Ammon's horn (tissue), 1 donor: ENCODE measurements around the gene SPTB.
A peak's percentile ranks its signal among the peaks of the same experiment; 100 is the strongest.

Experiments
- DNase-seq: peaks from one replicate; pipeline ENCODE4 v3.0.0-alpha.2; 2016; ENCODE audit warnings: low spot score

Gene SPTB

DNA sequence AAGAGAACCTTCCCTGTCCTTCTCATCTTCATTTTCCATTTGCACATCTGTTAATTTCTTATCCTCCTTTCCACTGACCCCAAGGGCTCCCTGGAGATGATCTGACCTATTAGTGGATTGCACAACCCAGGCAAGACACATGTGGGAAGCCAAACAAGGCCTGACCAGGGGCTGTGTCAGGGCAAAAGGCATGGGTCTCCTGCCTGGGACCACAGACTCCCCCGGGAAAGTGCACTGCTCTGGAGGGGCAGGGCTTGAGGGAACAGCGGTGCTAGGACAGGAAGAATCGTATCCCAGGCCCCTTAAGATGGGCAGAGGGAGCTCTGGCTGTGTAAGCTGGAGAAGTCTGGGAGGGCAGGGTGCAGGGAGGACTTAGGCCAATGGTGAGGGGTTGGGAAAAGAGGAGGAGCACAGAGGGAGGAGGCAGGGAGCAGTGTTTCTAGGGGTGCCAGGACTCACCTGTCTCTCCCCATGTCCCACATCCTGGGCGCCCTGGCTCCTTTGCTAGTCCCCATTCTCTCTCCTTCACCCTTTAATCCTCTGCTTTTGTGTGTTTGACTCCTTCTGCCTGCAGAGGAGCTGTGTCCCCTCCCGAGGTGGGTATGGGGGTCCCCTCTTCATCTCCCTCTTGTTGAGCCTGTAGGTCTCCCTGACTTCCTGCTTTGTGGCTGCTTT lies 150.2 kb downstream of the SPTB start:
- no peak for DNase-seq

DNA sequence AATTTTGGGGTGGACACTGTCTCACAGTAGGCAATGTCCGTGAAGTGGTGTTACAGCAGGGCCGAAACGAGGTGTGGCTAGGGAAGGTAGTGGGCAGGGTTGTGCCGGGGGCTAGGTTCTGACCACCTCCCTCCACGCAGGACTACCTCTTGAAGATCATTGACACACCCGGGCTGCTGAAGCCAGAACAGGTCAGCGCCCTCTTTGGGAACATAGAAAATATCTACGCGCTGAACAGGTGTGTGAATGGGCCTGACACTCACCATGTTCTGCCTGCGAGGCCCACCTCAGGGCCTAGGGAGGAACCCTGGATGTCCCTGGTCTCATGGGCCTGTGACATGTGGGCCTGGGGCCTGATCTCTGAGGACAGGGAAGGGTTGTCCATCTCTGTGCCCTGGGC lies 150.9 kb downstream of the SPTB start:
- no peak for DNase-seq

DNA sequence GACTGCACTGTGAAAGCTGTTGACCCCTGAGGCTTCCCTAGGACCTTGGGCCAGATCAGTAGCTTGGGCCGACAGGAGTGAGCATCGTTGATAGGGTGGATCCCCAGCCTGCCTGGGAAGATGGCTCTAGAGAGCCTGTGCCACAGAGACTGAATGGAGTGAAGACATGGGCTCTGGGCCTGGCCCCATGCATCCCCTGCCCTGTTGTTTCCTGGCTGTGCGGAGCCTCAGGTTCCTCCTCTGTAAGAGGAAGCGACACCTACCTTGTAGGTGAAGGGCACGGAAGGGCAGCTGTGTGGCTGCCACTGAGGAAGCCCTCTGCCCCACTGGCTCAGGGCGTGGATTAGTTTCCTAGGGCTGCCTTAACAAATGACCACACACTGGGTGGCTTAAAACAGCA lies 151.6 kb downstream of the SPTB start:
- DNase-seq: no peak

DNA sequence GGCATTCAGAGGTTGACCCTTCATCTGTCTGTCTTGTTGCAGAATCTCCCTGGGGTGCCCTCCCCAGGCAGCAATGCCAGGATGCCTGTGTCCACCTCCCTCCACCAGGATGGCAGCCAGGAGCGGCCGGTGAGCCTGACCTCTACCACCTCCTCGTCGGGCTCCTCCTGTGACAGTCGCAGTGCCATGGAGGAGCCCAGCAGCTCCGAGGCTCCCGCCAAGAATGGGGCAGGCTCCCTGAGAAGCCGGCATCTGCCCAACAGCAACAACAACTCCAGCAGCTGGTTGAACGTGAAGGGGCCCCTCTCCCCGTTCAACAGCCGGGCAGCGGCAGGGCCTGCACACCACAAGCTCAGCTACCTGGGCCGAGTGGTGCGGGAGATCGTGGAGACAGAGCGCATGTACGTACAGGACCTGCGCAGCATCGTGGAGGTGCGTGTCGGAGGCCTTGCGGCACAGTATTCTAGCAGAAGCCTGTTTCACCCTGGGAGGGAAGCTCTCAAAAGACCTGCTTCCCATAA lies 152.1 kb downstream of the SPTB start:
- no peak for DNase-seq

DNA sequence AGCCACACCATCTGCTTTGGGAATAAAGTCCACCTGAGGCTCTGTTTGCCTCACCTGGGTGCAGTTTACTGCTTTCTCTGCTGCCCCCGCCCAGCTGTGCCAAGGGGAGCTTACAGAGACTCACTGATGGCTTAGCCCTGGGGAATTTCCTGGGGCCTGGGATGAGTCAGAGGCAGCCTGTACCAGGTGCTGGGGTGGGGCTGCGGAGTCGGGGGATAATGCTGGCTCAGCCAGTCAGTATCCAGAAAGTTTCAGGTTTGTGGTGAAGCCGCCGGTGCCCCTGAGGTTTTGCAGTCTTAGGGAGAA lies 153.2 kb downstream of the SPTB start:
- DNase-seq: no peak

DNA sequence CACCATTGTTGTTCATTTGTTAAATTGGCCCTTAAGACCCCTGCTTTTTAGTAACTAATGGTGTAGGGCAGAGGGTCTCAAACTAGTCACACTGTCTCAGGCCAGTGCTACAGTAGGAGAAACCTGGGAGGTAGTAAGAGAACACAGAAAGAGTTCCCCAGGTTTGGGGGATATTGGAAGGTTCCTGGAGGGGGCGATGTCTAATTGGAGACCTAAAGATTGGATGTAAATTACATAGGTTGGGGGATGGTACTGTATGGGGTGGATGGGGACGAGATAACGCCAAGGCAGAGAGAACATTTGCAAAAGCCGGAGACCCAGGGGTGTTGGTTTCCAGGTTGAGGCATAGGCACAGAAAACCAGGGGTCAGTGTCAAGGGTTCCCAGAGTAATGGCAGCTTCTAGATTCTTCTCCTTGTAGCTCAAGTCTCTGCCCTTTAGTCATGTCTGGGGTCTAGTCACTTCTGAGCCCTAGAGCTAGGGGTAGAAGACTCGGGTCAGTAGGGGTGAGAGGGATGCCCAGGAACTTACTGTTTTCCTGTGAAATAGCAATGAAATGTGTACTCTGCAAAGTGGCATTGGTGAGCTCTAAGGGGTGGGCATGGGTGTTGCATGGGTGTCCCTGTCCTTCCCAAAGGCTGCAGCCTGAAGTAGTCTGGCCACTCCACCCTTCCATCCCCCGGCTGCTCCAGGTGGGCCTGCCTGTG lies 153.7 kb downstream of the SPTB start:
- no peak for DNase-seq

DNA sequence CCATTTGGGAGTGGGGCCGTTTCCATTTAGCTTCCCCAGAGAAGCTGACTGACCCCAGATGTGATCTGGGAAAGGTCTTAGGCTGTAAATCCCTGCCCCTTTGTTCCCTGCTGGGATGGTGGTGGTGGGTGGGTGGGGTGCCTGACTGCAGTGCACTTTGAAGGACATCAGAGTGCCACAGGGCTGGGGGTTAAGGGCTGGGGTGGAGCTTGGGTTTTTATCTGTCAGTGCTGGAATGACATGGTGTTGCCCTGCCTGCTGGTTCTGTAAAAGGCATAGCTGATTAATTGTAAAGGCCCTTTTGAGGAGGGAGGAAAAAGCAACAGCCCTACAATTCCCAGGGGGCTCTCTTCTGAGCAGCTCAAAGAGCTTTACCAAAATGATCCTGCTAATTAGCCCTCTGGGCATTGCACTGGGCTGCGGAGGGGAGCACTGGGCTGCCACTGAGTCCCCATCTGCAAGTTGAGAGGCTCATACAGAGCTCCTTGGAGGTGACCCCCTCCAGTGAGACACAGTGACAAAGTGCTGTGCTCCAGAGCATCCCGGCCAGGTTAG lies 154.4 kb downstream of the SPTB start:
- DNase-seq: no peak

DNA sequence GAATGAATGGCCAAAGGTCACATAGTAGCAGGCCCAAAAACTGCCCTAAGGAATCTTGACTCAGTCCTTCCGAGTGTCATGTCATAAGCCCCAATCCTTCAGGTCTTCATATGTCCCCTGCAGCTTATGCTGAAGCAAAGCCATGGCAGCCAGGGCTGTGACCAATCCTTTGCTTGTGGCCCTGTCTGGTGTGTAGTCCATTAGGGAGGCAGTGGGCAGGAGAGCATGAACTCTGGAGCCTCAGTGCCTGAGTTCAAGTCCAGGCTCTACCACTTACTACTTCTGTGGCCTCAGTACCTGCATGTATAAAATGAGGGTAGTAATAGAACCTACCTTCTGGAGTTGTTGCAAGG lies 155.2 kb downstream of the SPTB start:
- no peak for DNase-seq

DNA sequence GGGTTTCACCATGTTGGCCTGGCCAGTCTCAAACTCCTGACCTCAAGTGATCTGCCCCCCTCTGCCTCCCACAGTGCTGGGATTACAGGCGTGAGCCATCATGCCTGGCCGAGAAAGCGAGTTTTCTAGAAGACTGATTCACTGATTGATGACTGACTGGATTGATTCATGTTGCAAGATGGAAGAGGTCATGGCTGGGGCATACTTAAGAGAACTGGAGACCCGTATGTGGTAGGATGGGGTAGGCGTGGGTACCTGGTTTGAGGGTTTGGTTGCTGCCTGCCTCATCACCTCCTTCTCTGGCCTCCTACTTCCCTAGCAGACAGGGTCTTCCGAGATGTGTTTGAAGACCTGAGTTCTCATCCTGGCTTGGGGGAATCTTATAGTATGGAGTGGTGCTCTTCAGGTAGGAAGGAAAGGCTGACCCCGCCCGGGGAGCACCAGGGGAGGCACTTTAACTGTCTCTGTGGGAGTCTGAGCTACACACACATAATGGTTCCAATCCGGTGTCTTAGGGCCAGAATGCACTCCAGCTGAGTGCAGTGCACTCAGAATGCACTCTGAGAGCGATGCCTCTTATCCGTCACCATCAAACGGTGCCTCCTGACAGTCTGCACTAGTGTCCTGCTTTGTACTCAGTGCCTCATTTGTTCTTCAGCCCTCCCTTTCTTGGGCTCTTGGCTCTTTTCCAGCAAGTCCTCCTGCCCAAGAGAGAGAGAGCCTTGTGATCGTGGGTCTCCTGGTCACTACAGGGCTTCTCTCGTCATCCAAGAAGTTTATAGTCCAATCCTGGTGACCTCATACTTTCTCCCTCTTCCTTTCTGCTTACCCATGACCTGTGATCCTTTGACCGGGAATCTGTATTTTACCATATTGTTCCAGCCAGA lies 155.8 kb downstream of the SPTB start:
- peak; percentile 69 for DNase-seq

DNA sequence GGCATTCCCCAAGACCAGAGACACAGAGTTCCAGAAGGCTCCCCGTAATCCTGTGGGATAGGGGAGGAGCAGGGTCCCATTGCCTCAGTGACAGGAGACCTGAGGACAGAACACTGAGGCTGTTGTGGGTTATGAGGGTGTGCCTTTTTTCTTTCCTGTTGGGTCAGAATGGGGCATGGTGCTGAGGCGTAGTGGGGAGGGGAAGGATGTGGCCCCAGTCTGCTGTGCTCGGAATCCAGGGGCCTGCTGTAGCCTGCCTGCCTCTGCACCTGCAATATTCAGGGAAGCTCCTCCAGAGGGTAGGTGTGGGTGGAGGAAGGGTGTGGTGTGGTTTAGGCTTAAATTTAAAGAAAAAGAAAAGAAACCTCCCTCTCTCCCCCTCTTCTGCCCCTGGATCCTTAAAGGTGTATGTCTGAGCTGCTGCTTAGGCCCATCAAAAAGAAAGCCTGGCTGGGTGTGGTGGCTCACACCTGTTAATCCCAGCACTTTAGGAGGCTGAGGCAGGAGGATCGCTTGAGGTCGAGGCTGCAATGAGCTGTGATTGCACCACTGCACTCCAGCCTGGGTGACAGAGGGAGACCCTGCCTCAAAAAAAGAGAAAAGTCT lies 156.8 kb downstream of the SPTB start:
- DNase-seq: no peak

DNA sequence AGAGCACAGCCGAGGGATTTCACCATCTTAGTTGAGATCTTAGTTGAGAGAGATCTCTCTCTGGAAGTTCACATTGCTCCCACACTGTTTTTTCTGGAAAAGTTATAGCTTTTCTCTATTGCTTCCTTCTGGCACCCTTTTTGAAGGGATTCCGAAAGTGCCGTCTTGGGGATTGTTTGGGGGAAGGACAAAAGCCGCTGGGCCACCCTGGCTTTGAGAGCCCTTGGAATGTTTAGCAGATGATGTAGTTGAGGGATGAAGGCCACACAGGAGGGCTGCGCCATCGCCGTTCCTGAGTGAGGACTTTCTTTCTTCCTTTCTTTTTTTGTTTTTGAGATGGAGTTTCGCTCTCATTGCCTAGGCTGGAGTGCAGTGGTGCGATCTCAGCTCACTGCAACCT lies 157.8 kb downstream of the SPTB start:
- DNase-seq: no peak

DNA sequence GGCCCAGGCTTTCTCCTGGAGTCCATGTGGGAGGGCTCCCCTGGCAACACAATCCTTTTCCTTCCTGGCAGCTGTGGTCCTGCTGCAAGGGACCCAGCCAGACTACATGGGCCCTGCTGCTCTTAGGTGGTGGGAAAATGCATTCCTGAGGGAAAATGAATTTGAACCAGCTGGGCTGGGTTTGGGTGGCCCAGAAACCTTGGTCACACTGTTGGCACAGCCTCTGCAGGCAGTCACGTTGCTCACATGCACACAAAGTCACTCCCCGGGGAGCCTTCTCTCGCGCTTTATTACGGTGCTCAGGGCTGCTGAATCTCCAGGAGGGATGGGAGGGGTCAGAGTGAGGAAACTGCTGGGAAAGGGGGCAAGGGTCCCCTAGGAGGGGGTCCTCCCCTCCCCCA lies 158.3 kb downstream of the SPTB start:
- DNase-seq: peak; percentile 37

DNA sequence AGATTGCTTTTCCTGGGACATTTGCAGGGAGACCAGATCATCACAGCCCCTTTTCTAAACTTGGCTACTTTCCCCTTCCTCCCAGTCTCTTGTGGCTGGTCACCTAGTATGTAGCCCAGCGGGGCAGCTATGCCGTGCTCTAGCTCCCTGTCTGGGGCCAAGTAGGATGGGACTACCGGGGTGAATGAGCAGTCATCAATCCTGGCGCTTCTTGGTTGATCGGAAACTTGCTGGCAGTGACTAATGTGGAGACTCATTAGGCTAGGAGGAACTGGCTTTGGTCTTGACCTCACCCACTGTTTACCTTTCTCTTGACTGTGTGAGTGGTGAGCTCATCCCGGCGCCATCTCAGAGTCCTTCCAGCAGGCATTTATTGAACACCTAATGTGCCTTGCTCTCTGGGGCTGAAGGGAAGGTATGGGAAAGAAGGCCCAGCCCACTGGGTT lies 159.6 kb downstream of the SPTB start:
- no peak for DNase-seq

DNA sequence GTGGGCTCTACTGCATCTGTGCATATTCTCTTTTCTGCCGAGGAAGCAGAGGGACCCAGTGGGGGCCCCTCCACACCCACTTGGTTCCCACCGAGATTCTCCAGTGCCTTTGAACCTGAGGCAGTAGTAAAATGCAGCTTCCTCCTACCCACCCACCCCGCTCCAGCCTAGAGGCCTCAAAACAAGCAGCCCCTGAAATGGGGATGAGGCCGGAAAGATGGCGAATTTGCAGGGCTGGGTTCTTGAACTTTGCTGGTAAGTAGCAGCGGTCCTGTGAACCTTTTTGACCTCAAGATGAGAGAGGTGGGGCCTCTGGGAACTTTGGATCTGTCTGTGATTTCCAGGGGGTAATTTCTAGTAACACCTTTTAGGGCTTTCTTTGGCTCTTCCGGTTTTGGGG lies 160.1 kb downstream of the SPTB start:
- DNase-seq: no peak

DNA sequence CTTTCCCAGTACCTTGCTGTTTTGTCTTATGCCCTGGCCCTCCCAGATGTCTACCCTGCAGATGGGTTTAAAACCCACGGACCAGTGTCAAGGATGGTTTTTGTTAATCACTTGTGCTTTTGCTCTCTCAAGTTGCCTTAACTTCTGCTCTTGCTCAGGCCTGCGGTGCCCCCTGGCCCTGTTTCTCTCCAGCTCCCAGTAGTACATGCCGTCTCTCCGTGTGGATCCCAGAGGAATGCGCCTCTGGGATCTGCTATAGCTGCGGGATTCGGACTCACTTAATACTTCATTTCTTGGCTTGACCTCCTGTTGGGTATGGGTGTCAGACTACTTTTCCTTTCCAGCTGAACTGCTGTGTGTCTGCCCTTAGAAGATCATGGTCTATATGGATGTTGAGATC lies 160.9 kb downstream of the SPTB start:
- no peak for DNase-seq

DNA sequence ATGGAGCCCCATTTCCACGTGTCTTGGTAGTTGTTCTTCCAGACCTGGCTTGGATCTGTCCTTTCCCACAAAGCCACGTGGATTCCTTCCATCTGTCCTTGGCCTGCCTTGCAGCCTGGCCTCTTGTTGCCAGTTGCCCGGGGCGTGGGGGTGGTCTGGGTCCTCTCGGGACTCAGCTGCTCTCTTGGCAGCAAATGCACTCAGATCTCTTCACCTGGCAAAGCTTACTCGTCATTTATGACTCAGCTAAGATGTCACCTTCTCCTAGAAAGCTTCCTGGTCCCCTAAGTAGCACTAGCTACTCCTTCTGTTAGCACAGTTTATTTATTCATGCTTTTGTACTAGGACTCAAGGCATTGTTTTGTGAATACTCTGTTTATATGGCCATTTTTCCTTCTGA lies 161.8 kb downstream of the SPTB start:
- DNase-seq: no peak

DNA sequence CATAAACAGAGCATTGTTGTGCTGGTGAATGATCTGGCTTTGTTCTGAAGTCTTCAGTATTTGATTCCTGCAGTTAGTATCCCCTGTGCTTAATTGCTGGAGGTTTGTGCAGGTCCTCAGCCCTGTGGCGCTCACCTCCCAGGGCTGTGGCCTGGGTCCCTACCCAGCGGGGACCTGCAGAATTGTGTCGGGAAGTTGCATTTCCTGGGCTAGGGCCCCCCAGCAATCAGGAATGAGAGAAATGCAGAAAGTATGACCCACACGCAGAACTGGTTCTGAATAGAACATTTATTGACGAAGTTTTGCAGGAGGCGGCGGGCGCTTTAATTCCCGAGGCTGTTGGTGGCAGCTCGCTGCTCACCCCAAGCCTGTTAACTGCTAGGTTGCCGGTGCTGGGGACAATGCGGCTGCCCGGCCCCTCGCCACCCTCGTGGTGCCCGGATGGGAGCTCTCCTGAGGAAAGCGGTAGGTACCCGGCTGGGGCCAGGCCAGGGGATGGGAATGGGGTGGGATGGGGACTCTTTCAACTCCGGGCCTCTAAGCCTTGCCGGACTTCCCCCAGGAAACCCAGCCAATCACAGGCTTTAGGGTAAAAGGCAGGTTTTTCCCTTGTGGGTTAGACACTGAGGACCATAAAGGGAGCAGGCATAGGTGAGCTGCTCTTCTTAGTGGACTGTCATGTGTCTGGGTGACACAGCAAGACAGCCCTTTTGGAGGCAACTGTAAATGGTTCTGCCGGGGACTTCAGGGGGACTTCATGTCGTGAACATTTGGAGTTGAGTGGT lies 163.9 kb downstream of the SPTB start:
- peak; percentile 73 for DNase-seq

DNA sequence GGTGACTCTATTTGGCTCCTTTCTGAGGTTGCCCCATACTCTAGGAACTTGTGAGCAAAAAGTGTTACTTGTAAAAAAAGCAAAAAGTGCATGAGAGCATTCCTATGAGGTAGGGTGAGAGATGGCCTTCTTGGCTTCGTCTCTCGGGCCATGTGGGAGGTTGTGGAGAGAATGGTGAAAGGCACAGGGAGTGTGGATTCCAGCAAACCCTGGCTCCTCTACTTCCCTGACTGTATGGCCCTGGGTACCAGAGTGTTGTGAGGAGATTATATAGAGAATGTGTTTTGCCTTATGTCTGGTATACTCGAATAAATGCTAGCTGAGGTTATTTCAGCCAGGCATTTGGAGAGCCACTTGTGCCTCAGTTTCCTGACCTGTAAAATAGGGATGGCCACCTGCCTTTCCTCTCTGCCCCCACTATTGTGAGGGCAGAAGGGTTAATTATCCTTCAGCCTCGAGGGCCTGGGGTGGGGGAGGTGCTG lies 164.5 kb downstream of the SPTB start:
- DNase-seq: peak; percentile 25

DNA sequence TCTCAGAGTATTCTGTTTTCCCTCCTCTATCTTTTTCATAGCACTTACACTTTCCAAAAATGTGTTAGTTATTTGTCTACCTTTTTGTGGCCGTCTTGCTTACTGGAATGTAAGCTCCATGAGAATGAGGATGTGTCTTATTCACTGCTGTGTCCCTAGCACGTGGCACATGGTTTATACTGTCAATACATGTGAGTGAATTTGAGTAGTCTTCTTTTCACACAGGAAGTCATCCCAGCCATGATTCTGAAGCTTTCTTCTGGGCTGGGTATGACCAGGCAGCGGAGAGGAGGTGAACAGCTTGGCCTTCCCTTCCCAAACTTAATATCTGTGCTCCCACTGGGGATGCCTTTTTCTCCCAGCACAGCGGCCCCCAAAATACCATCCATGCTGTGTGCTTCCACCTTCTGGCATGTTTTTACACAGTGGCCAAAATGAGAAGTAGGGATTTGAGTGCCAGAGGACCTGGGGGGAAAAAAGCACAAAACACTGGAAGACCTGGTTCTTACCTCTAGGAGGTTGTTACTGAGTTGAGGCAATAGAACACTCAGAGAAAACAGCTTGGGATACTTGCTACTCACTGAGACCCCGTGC lies 165.2 kb downstream of the SPTB start:
- DNase-seq: no peak

DNA sequence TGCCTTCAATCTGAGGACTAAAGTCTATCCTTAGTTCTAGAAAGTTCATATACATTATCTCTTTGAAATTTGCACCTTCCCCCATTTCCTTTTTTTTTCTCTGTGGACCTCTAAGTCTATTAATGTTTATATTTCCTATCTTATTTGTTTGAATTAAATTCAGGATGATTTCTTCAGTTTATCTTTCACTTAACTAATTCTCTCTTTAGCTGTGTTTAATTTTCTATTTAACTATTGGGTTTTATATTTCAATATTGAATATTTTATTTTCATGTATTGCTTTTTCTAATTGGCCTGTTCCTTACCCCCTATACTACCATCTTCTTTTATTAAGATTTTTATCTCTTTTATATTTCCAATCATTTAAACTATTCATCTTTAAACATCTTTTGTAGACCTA lies 166.0 kb downstream of the SPTB start:
- no peak for DNase-seq

DNA sequence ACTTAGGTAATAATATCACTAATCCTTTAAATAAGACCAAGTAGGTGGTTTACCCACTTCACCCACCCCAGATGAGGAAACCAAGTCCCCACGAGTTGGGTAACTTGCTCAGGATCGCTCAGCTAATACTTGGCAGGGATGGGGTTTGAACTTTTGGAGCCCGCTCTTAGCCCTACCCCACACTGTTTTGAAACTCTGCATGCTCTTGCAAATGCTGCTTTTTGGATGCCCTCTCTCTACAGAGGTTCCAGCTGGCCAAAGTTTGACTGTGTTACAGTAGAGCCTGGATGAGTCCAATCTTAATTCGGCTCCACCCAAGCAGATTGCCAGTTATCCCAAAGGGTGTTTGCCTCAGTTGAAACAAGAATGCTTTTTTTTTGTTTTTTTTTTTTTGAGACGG lies 168.7 kb downstream of the SPTB start:
- DNase-seq: no peak
